ENCODE measurements around the gene RNF167.
A peak's percentile ranks its signal among the peaks of the same experiment; 100 is the strongest.

Gene RNF167

GRCh38 chr17:4939796-4940554, at the start of gene RNF167, which contains the start of gene SLC25A11:
Gene RNF167 (plus strand): TSS chr17:4940268. CDS start chr17:4940910, 642 bp downstream.
Gene SLC25A11 (minus strand): TSS chr17:4940046. CDS start chr17:4939910, 136 bp downstream.
- DNase-seq (ENCODE audit: low read depth in 3 of 3), result peak; percentile 76 to 93 (median 91)

- no peak for DNase-seq (ENCODE audit: low read depth in 3 of 3)
Measured at GRCh38 chr17:4891411-4892410, 48.4 kb upstream of the RNF167 start.

- DNase-seq (ENCODE audit: low read depth in 3 of 3), result no peak
Measured at GRCh38 chr17:4892499-4893221, 47.4 kb upstream of the RNF167 start.

- DNase-seq (ENCODE audit: low read depth in 3 of 3), result no peak
Measured at GRCh38 chr17:4893272-4893671, 46.8 kb upstream of the RNF167 start.

GRCh38 chr17:4893721-4894560, 46.1 kb upstream of the RNF167 start:
- no peak for DNase-seq (ENCODE audit: low read depth in 3 of 3)

GRCh38 chr17:4895121-4895520, 44.9 kb upstream of the RNF167 start:
- DNase-seq (ENCODE audit: low read depth in 3 of 3), result no peak

- DNase-seq (ENCODE audit: low read depth in 3 of 3), result no peak
Measured at GRCh38 chr17:4895657-4896331, 44.3 kb upstream of the RNF167 start.

- no peak for DNase-seq (ENCODE audit: low read depth in 3 of 3)
Measured at GRCh38 chr17:4896332-4897197, 43.5 kb upstream of the RNF167 start.

GRCh38 chr17:4897198-4897687, 42.8 kb upstream of the RNF167 start:
- DNase-seq (ENCODE audit: low read depth in 3 of 3), result no peak

GRCh38 chr17:4897785-4898184, 42.3 kb upstream of the RNF167 start:
- DNase-seq (ENCODE audit: low read depth in 3 of 3), result no peak

- DNase-seq (ENCODE audit: low read depth in 3 of 3), result no peak
Measured at GRCh38 chr17:4898351-4898750, 41.7 kb upstream of the RNF167 start.

GRCh38 chr17:4898927-4899326, 41.1 kb upstream of the RNF167 start:
- no peak for DNase-seq (ENCODE audit: low read depth in 3 of 3)

GRCh38 chr17:4899341-4900230, 40.5 kb upstream of the RNF167 start, which contains the start of gene C17orf107:
Gene C17orf107 (plus strand): TSS chr17:4899536. CDS start chr17:4899763, 227 bp downstream.
- peak; percentile 92 to 97 (median 97) for DNase-seq (ENCODE audit: low read depth in 3 of 3)

- DNase-seq (ENCODE audit: low read depth in 3 of 3), result peak in 1 of 3 experiments; percentile 26
Measured at GRCh38 chr17:4900231-4901107, 39.6 kb upstream of the RNF167 start.

- DNase-seq (ENCODE audit: low read depth in 3 of 3), result no peak
Measured at GRCh38 chr17:4901108-4901647, 38.9 kb upstream of the RNF167 start.

- DNase-seq (ENCODE audit: low read depth in 3 of 3), result no peak
Measured at GRCh38 chr17:4901648-4902344, 38.3 kb upstream of the RNF167 start.
